A549 (cell line): ENCODE data around the gene ZSWIM7.

Experiments used
- CBX2 ChIP-seq: fragments of 200-600 bp; sonication (generic); IDR thresholded peaks from 2 replicates; pipeline ENCODE4 v1.6.1; 2016; ENCODE audit warnings: low read depth, mild to moderate bottlenecking, borderline replicate concordance
- NFE2L2 ChIP-seq: fragments of 150-350 bp; conservative IDR thresholded peaks from 2 replicates; pipeline ENCODE4 v1.6.1; 2014; ENCODE audit warnings: low read length
- NPAS2 ChIP-seq: fragments of 250-450 bp; sonication (Bioruptor Pico); IDR thresholded peaks from 2 replicates; pipeline ENCODE4 v1.8.0; 2022; ENCODE audit warnings: mild to moderate bottlenecking, moderate library complexity, borderline replicate concordance
- POLR2A ChIP-seq: IDR thresholded peaks from 2 replicates; pipeline ENCODE4 v1.6.1; 2012; ENCODE audit warnings: mild to moderate bottlenecking, low read length
- RAD21 ChIP-seq, 2 experiments: fragments of >200 bp in 1 of 2; sonication (Bioruptor Twin) in 1 of 2; formaldehyde crosslinking in 1 of 2; IDR thresholded peaks in 1 of 2; conservative IDR thresholded peaks in 1 of 2; 2 replicates in 1 of 2; 3 replicates in 1 of 2; pipeline ENCODE4 v1.6.1; 2012 to 2018; ENCODE audit warnings: inconsistent platforms in 1 of 2
- RFX5 ChIP-seq: fragments of 450-650 bp; IDR thresholded peaks from 2 replicates; pipeline ENCODE4 v1.7.1; 2014; ENCODE audit warnings: antibody characterized with exemption, mild to moderate bottlenecking, moderate library complexity
- TF ChIP-seq, protein P1 (sequence below): fragments of >200 bp; sonication (Bioruptor Twin); formaldehyde crosslinking; IDR thresholded peaks from 3 replicates; pipeline ENCODE4 v1.5.1; 2016
- TF ChIP-seq, protein P2 (sequence below): fragments of 200-600 bp; sonication (generic); IDR thresholded peaks from 2 replicates; pipeline ENCODE4 v1.6.1; 2016; ENCODE audit warnings: antibody characterized with exemption, mild to moderate bottlenecking, moderate library complexity
- TF ChIP-seq, protein P3 (sequence below): IDR thresholded peaks from 2 replicates; pipeline ENCODE4 v1.6.1; 2012

DNA sequence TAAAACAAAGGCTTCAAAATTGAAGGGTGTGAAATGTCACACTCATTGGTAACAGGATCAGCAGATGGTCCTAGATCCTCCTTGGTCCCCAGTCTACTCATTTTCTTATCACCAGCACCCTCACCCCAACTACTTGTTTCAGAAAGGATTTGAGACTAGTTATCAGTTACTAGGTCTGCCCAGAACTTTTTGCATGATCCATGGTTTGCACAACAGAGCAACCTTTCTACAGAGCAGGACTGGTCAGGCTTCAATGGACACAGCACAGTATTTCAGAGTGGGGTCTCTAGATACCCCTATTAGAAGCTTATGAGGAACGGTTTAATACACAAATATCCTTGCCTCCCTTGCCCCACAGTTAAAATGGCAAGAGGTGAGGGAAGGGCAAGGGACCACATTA lies 25.7 kb upstream of the ZSWIM7 start:
- no peak for TF ChIP-seq RAD21 (conservative IDR thresholded peaks at IDR 0.05 in 1 of 2, IDR thresholded peaks at IDR 0.05 in 1 of 2)
- TF ChIP-seq, protein P1, sequence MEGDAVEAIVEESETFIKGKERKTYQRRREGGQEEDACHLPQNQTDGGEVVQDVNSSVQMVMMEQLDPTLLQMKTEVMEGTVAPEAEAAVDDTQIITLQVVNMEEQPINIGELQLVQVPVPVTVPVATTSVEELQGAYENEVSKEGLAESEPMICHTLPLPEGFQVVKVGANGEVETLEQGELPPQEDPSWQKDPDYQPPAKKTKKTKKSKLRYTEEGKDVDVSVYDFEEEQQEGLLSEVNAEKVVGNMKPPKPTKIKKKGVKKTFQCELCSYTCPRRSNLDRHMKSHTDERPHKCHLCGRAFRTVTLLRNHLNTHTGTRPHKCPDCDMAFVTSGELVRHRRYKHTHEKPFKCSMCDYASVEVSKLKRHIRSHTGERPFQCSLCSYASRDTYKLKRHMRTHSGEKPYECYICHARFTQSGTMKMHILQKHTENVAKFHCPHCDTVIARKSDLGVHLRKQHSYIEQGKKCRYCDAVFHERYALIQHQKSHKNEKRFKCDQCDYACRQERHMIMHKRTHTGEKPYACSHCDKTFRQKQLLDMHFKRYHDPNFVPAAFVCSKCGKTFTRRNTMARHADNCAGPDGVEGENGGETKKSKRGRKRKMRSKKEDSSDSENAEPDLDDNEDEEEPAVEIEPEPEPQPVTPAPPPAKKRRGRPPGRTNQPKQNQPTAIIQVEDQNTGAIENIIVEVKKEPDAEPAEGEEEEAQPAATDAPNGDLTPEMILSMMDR: no peak
- TF ChIP-seq, protein P2, sequence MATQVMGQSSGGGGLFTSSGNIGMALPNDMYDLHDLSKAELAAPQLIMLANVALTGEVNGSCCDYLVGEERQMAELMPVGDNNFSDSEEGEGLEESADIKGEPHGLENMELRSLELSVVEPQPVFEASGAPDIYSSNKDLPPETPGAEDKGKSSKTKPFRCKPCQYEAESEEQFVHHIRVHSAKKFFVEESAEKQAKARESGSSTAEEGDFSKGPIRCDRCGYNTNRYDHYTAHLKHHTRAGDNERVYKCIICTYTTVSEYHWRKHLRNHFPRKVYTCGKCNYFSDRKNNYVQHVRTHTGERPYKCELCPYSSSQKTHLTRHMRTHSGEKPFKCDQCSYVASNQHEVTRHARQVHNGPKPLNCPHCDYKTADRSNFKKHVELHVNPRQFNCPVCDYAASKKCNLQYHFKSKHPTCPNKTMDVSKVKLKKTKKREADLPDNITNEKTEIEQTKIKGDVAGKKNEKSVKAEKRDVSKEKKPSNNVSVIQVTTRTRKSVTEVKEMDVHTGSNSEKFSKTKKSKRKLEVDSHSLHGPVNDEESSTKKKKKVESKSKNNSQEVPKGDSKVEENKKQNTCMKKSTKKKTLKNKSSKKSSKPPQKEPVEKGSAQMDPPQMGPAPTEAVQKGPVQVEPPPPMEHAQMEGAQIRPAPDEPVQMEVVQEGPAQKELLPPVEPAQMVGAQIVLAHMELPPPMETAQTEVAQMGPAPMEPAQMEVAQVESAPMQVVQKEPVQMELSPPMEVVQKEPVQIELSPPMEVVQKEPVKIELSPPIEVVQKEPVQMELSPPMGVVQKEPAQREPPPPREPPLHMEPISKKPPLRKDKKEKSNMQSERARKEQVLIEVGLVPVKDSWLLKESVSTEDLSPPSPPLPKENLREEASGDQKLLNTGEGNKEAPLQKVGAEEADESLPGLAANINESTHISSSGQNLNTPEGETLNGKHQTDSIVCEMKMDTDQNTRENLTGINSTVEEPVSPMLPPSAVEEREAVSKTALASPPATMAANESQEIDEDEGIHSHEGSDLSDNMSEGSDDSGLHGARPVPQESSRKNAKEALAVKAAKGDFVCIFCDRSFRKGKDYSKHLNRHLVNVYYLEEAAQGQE: no peak
- TF ChIP-seq POLR2A: no peak
- TF ChIP-seq RFX5: no peak
- no peak for TF ChIP-seq NPAS2 (CRISPR knock-in tag)
- TF ChIP-seq, protein P3, sequence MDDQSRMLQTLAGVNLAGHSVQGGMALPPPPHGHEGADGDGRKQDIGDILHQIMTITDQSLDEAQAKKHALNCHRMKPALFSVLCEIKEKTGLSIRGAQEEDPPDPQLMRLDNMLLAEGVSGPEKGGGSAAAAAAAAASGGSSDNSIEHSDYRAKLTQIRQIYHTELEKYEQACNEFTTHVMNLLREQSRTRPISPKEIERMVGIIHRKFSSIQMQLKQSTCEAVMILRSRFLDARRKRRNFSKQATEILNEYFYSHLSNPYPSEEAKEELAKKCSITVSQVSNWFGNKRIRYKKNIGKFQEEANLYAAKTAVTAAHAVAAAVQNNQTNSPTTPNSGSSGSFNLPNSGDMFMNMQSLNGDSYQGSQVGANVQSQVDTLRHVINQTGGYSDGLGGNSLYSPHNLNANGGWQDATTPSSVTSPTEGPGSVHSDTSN: no peak
- TF ChIP-seq NFE2L2: no peak
- no peak for TF ChIP-seq CBX2
